H1 (cell line): Measurements from ENCODE around the gene MMD. TPM values are rescaled to one million over a fixed set of nuclear protein-coding genes. Genes with fewer than 3 reads are reported as not detected.
A peak's percentile ranks its signal among the peaks of the same experiment; 100 is the strongest.

Experiments
- SP2 ChIP-seq: IDR thresholded peaks from 2 replicates; pipeline ENCODE4 v1.6.1; 2012; ENCODE audit warnings: mild to moderate bottlenecking, low read length, inconsistent platforms
- polyA plus RNA-seq, 7 experiments: library from polyadenylated mRNA; depleted of rRNA in 3 of 7; stranded (reverse) in 5 of 7; unstranded in 2 of 7; fragments of >200 nt in 5 of 7; fragments of 200-250 nt in 2 of 7; gene quantifications; 1 replicate in 5 of 7; 2 replicates in 1 of 7; 4 replicates in 1 of 7; pipeline versions ENCODE4 v1.2.1 to v1.2.3, GENCODE V29; 2011 to 2013; ENCODE audit warnings: missing spikeins in 2 of 7, mixed read lengths in 2 of 7
- total RNA-seq: library from RNA; stranded (reverse); fragmentation: NEBNext Ultra II Directional; extraction: Animal tissue kit (Norgen Biotek cat#: 25700); gene quantifications from 2 replicates; pipeline ENCODE4 v1.2.1, GENCODE V29; 2021
- TF ChIP-seq, protein P1 (sequence below): IDR thresholded peaks from 2 replicates; pipeline ENCODE4 v1.6.1; 2012; ENCODE audit warnings: low read length, inconsistent platforms
- TF ChIP-seq, protein P2 (sequence below): IDR thresholded peaks from 2 replicates; pipeline ENCODE4 v1.6.1; 2011; ENCODE audit warnings: low read depth, mild to moderate bottlenecking, low read length; ENCODE audit not compliant: insufficient read depth

Gene MMD
- total and polyA plus RNA-seq, 2 of the 8 experiments (the other 6 are each of a cell fraction or from before 2014, with no cell fraction given) = 28.2 to 37.8 TPM

DNA sequence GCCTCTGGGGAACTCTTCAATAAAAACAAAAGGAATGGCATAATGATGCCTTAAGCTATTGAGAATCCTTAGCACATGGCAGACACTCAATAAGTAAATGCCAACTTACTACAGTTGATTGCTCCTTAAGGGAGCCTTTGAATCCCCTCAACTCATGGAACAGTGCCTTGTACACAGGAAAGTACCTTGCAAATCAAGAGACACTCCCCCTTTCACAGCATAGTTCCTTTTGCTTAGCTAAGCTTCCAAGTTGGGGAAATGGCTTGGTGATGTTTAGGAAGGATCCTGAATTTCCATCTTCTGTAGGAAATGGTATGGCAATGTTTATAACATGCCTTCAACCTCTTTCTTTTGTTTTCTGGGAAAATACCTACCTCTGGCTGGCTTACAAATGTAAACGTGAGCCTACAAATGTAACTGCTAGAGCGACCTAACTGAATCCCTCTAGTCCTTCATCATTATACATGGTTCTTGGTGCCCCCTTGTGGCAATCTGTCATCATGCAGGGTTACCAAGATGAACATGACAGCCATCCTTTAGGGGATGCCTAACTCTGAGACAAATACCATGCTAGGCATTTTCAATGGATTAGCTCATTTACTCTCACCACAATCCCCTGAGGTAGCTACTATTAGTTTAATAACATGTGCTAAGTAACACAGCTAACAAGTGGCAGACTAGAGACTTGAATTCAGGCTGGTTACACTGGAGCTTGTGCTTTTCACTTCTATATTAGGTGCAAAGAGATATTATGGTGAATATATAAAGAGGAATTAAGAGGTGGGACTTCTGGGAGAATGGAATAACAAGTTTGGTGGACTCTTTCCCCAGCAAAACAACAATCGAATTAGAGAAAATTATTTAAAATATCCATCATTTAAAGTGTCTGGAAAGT is 65.0 kb downstream of the MMD start (continued):
- TF ChIP-seq, protein P1, sequence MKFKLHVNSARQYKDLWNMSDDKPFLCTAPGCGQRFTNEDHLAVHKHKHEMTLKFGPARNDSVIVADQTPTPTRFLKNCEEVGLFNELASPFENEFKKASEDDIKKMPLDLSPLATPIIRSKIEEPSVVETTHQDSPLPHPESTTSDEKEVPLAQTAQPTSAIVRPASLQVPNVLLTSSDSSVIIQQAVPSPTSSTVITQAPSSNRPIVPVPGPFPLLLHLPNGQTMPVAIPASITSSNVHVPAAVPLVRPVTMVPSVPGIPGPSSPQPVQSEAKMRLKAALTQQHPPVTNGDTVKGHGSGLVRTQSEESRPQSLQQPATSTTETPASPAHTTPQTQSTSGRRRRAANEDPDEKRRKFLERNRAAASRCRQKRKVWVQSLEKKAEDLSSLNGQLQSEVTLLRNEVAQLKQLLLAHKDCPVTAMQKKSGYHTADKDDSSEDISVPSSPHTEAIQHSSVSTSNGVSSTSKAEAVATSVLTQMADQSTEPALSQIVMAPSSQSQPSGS = 0 out of 2 replicates have a peak, but pooled peaks have one; percentile 33
- TF ChIP-seq SP2 = no peak
- TF ChIP-seq, protein P2, sequence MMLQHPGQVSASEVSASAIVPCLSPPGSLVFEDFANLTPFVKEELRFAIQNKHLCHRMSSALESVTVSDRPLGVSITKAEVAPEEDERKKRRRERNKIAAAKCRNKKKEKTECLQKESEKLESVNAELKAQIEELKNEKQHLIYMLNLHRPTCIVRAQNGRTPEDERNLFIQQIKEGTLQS = no peak
